SK-N-MC (cell line): ENCODE data around the gene NKAIN2.

Experiments used
- EZH2 ChIP-seq: fragments of 200-600 bp; sonication (generic); IDR thresholded peaks from one replicate; pipeline ENCODE4 v1.6.1; 2017; ENCODE audit warnings: antibody characterized with exemption
- POLR2AphosphoS5 ChIP-seq: IDR thresholded peaks from 2 replicates; pipeline ENCODE4 v1.6.1; 2012; ENCODE audit warnings: mild to moderate bottlenecking, low read depth, low read length, borderline replicate concordance

GRCh38 chr6:124770784-124771183 lies 967.1 kb downstream of the NKAIN2 start:
- TF ChIP-seq EZH2 (no peak), POLR2AphosphoS5 (no peak)
